ENCODE measurements around the gene GPR78. TPM values are rescaled to one million over a fixed set of nuclear protein-coding genes. Genes with fewer than 3 reads are reported as not detected.

The GPR78 gene
- total and polyA plus RNA-seq, 2 of the 13 experiments (the other 11 are each of a cell fraction or from before 2014, with no cell fraction given), result 0.01 to 0.07 TPM

DNA sequence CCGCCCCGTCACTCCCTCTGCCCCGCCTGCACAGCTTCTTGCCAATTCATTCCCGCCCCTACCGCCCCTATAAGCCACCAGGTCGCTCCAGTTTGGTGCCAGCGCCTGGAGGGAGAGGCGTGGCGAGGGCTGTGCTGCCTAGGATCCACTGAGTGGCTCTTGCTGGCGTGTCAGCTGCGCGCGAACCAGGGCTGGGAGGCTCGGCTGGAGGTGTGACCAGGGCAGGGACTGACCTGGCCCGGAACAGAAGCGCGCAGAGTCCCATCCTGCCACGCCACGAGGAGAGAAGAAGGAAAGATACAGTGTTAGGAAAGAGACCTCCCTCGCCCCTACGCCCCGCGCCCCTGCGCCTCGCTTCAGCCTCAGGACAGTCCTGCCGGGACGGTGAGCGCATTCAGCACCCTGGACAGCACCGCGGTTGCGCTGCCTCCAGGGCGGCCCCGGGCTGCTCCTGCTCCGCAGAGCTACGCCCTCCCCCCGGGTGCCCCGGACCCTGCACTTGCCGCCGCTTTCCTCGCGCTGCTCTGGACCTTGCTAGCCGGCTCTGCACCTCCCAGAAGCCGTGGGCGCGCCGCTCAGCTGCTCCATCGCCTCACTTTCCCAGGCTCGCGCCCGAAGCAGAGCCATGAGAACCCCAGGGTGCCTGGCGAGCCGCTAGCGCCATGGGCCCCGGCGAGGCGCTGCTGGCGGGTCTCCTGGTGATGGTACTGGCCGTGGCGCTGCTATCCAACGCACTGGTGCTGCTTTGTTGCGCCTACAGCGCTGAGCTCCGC, at the start of gene GPR78 (continued):
- TF ChIP-seq ZNF124 (CRISPR knock-in tag; IDR thresholded peaks at IDR 0.05) (peak; percentile 70; the same call in 1 of the 2 replicates), HNF4G (IDR thresholded peaks at IDR 0.05; ENCODE audit: borderline replicate concordance, low read depth, low read length) (no peak), HNF4G (CRISPR knock-in tag; IDR thresholded peaks at IDR 0.05; ENCODE audit: borderline replicate concordance, low read depth) (no peak), KDM2A (CRISPR knock-in tag; IDR thresholded peaks at IDR 0.05; ENCODE audit: borderline replicate concordance, low read depth) (peak; percentile 73; the same call in 1 of the 2 replicates), ZNF292 (CRISPR knock-in tag; IDR thresholded peaks at IDR 0.05; ENCODE audit: borderline replicate concordance, low read depth) (no peak), IKZF4 (CRISPR knock-in tag; IDR thresholded peaks at IDR 0.05; ENCODE audit: borderline replicate concordance, low read depth, not compliant biosample characterization) (peak; percentile 79), ZNF3 (CRISPR knock-in tag; IDR thresholded peaks at IDR 0.05) (no peak), ZNF646 (CRISPR knock-in tag; IDR thresholded peaks at IDR 0.05) (no peak), ZIK1 (CRISPR knock-in tag; IDR thresholded peaks at IDR 0.05; ENCODE audit: borderline replicate concordance, low read depth) (no peak), CEBPG (CRISPR knock-in tag; IDR thresholded peaks at IDR 0.05) (0 out of 2 replicates have a peak, but pooled peaks have one; percentile 29), DR1 (CRISPR knock-in tag; IDR thresholded peaks at IDR 0.05) (no peak), ZNF550 (CRISPR knock-in tag; IDR thresholded peaks at IDR 0.05; ENCODE audit: borderline replicate concordance) (no peak), SOX5 (CRISPR knock-in tag; IDR thresholded peaks at IDR 0.05; ENCODE audit: borderline replicate concordance) (peak; percentile 19; the same call in 1 of the 2 replicates)
- TF ChIP-seq, protein P1, sequence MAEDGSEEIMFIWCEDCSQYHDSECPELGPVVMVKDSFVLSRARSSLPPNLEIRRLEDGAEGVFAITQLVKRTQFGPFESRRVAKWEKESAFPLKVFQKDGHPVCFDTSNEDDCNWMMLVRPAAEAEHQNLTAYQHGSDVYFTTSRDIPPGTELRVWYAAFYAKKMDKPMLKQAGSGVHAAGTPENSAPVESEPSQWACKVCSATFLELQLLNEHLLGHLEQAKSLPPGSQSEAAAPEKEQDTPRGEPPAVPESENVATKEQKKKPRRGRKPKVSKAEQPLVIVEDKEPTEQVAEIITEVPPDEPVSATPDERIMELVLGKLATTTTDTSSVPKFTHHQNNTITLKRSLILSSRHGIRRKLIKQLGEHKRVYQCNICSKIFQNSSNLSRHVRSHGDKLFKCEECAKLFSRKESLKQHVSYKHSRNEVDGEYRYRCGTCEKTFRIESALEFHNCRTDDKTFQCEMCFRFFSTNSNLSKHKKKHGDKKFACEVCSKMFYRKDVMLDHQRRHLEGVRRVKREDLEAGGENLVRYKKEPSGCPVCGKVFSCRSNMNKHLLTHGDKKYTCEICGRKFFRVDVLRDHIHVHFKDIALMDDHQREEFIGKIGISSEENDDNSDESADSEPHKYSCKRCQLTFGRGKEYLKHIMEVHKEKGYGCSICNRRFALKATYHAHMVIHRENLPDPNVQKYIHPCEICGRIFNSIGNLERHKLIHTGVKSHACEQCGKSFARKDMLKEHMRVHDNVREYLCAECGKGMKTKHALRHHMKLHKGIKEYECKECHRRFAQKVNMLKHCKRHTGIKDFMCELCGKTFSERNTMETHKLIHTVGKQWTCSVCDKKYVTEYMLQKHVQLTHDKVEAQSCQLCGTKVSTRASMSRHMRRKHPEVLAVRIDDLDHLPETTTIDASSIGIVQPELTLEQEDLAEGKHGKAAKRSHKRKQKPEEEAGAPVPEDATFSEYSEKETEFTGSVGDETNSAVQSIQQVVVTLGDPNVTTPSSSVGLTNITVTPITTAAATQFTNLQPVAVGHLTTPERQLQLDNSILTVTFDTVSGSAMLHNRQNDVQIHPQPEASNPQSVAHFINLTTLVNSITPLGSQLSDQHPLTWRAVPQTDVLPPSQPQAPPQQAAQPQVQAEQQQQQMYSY (CRISPR knock-in tag; IDR thresholded peaks at IDR 0.05), result no peak
